ENCODE results near the gene NACA2. TPM values are rescaled to one million over a fixed set of nuclear protein-coding genes. Genes with fewer than 3 reads are reported as not detected.

The NACA2 gene
- total and polyA plus RNA-seq, 2 donors (not counting 1 experiment from before 2014, with no cell fraction given) = not detected

DNA sequence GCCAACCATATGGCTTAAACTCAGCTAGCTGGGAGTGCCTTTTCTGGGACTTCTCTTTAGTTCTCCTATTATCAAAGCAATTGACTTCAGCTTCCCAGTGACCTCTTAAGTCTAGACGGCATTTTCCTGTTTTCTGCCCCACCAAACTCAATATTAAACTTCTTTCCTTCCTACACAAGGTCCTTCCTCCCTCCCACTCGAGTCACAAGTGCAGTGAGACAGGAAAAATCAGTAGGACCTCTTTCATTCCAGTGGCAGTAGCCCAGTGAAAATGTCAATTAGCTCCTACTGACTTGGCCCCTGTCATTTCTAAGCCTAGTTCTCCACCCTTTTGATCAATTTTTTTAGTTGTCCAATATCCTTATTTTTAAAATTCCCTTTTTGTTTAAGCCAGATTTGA is 9.6 kb upstream of the NACA2 start:
- no peaks in the 10 kb centered on the region for H3K4me1 Mint-ChIP-seq
- no peak for TF ChIP-seq EZH2 (IDR thresholded peaks at IDR 0.05; ENCODE audit: borderline replicate concordance, insufficient read depth, low read depth, low read length, poor library complexity, severe bottlenecking)
- no peak for TF ChIP-seq CTCF (IDR thresholded peaks at IDR 0.05)
- no peak overlapping the region for H3K27ac Mint-ChIP-seq
- DNase-seq (no peak), ATAC-seq (ENCODE audit: low read depth) (no peak)
- H3K27ac ChIP-seq (ENCODE audit: low read length in 2 of 2) = no peak overlapping the region
- no peak overlapping the region for H3K4me3 ChIP-seq (ENCODE audit: control extremely low read depth in 1 of 5, extremely low read depth in 1 of 5, insufficient read depth in 1 of 5, low read depth in 2 of 5, low read length in 4 of 5)
- H2AFZ ChIP-seq (ENCODE audit: insufficient read depth, low read depth, low read length, poor library complexity, severe bottlenecking) = no peak overlapping the region
- peaks cover 0 to 16% (median 9%) of the 10 kb centered on the region in 4 experiments for H3K27me3 ChIP-seq (replicated peaks in 1 of 4; ENCODE audit: control extremely low read depth in 1 of 4, control insufficient read depth in 3 of 4, insufficient read depth in 4 of 4, low read length in 3 of 4)
- CTCF ChIA-PET = interaction anchor here (0.6 kb wide), 1 partner anchor 495 kb away, joined by 4 read pairs; no protein-coding TSS in a partner anchor
- H3K4me3 Mint-ChIP-seq = no peak overlapping the region
- WGBS (ENCODE audit: insufficient coverage) = 34% methylated on average over 2 of the region's 2 CpGs
- H3K4me1 ChIP-seq (ENCODE audit: control insufficient read depth in 2 of 2, insufficient read depth in 2 of 2, low read length in 2 of 2) = no peaks in the 10 kb centered on the region
- no peaks in the 10 kb centered on the region for H3K36me3 ChIP-seq (replicated peaks in 1 of 2; ENCODE audit: control extremely low read depth in 1 of 2, control insufficient read depth in 1 of 2, extremely low read depth in 1 of 2, insufficient read depth in 2 of 2, low read length in 1 of 2)
- H3K27me3 Mint-ChIP-seq = peaks cover 27% of the 10 kb centered on the region
- no peaks in the 10 kb centered on the region for H4K20me1 ChIP-seq (ENCODE audit: control insufficient read depth, insufficient read depth, low read length, poor library complexity, severe bottlenecking)
- H3K9ac ChIP-seq (ENCODE audit: low read length) = no peak overlapping the region
- intact Hi-C loops (cut with micrococcal nuclease) = no loop called here
- POLR2A ChIA-PET = no interaction called here
- no peak overlapping the region for H3K4me2 ChIP-seq (replicated peaks; ENCODE audit: low read depth, low read length, poor library complexity, severe bottlenecking)
- H3K79me2 ChIP-seq (ENCODE audit: control insufficient read depth, insufficient read depth, low read length) = no peaks in the 10 kb centered on the region
- H3K9me3 Mint-ChIP-seq (ENCODE audit: insufficient read depth) = no peaks in the 10 kb centered on the region
- no peaks in the 10 kb centered on the region for H3K9me3 ChIP-seq (ENCODE audit: control extremely low read depth in 1 of 3, control insufficient read depth in 2 of 3, insufficient read depth in 1 of 3, low read length in 2 of 3)

DNA sequence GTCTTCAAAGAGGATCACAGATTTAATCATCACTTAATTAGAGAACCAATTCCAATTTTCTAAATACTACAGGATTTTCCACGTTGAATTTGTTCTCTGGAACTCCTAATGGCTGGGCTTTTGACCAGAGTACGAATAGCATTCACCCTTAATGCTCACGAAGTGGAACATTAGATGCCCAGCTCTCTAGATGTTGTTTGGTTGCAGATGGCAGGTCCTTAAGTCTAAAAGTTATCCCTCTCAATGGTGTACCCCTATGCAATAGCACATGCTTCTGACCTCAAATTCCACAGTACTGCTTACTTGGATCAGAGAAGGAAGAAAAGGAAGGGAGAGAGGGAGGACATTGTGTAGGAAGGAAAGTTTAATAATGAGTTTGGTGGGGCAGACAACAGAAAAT is 8.6 kb upstream of the NACA2 start:
- Mint-ChIP-seq H3K9me3 (ENCODE audit: insufficient read depth) (no peaks in the 10 kb centered on the region), H3K27me3 (peaks cover 26% of the 10 kb centered on the region), H3K27ac (no peak overlapping the region), H3K4me3 (no peak overlapping the region), H3K4me1 (no peaks in the 10 kb centered on the region)
- no peak for ATAC-seq (ENCODE audit: low read depth)
- Histone ChIP-seq H3K4me3 (ENCODE audit: control extremely low read depth in 1 of 5, extremely low read depth in 1 of 5, insufficient read depth in 1 of 5, low read depth in 2 of 5, low read length in 4 of 5) (no peak overlapping the region), H3K4me2 (replicated peaks; ENCODE audit: low read depth, low read length, poor library complexity, severe bottlenecking) (no peak overlapping the region), H2AFZ (ENCODE audit: insufficient read depth, low read depth, low read length, poor library complexity, severe bottlenecking) (no peak overlapping the region), H3K9ac (ENCODE audit: low read length) (no peak overlapping the region), H4K20me1 (ENCODE audit: control insufficient read depth, insufficient read depth, low read length, poor library complexity, severe bottlenecking) (no peaks in the 10 kb centered on the region), H3K36me3 (replicated peaks in 1 of 2; ENCODE audit: control extremely low read depth in 1 of 2, control insufficient read depth in 1 of 2, extremely low read depth in 1 of 2, insufficient read depth in 2 of 2, low read length in 1 of 2) (no peaks in the 10 kb centered on the region), H3K27ac (ENCODE audit: low read length in 2 of 2) (no peak overlapping the region), H3K4me1 (ENCODE audit: control insufficient read depth in 2 of 2, insufficient read depth in 2 of 2, low read length in 2 of 2) (no peaks in the 10 kb centered on the region), H3K79me2 (ENCODE audit: control insufficient read depth, insufficient read depth, low read length) (no peaks in the 10 kb centered on the region), H3K27me3 (replicated peaks in 1 of 4; ENCODE audit: control extremely low read depth in 1 of 4, control insufficient read depth in 3 of 4, insufficient read depth in 4 of 4, low read length in 3 of 4) (peaks cover 0 to 16% (median 9%) of the 10 kb centered on the region in 4 experiments), H3K9me3 (ENCODE audit: control extremely low read depth in 1 of 3, control insufficient read depth in 2 of 3, insufficient read depth in 1 of 3, low read length in 2 of 3) (no peaks in the 10 kb centered on the region)
- DNase-seq = no peak
- intact Hi-C loops (cut with micrococcal nuclease) = no loop called here
- TF ChIP-seq CTCF (IDR thresholded peaks at IDR 0.05) (no peak), EZH2 (IDR thresholded peaks at IDR 0.05; ENCODE audit: borderline replicate concordance, insufficient read depth, low read depth, low read length, poor library complexity, severe bottlenecking) (no peak)
- 80% methylated on average over 1 of the region's 3 CpGs for WGBS (ENCODE audit: insufficient coverage)
- ChIA-PET CTCF (no interaction called here), POLR2A (no interaction called here)

Data from B cell (primary cell).